Trophoblast cell (in vitro differentiated cells and primary cell): ENCODE results near the gene COL13A1.

ENCODE experiments used
- DNase-seq, 2 donors: peaks; one replicate each; pipeline ENCODE4 v3.0.0-alpha.2; 2016
- H2AFZ ChIP-seq: 2 replicates; pipeline ENCODE4 v1.6.1; 2013; ENCODE audit warnings: low read length, moderate library complexity, mild to moderate bottlenecking; ENCODE audit not compliant: insufficient read depth, poor library complexity
- H2AK5ac ChIP-seq: 2 replicates; pipeline ENCODE4 v1.6.1; 2013; ENCODE audit warnings: mild to moderate bottlenecking, low read length
- H2BK120ac ChIP-seq: 2 replicates; pipeline ENCODE4 v1.6.1; 2013; ENCODE audit warnings: low read length, mild to moderate bottlenecking, moderate library complexity; ENCODE audit not compliant: insufficient read depth, poor library complexity
- H2BK12ac ChIP-seq: 2 replicates; pipeline ENCODE4 v1.6.1; 2013; ENCODE audit warnings: mild to moderate bottlenecking, low read length, moderate library complexity
- H2BK5ac ChIP-seq: 2 replicates; pipeline ENCODE4 v1.6.1; 2013; ENCODE audit warnings: low read length, low read depth, moderate library complexity, mild to moderate bottlenecking; ENCODE audit not compliant: poor library complexity
- H3K14ac ChIP-seq: 2 replicates; pipeline ENCODE4 v1.6.1; 2013; ENCODE audit warnings: mild to moderate bottlenecking, low read length
- H3K18ac ChIP-seq: 2 replicates; pipeline ENCODE4 v1.6.1; 2013; ENCODE audit warnings: mild to moderate bottlenecking, low read length
- H3K23ac ChIP-seq: 2 replicates; pipeline ENCODE4 v1.6.1; 2013; ENCODE audit warnings: low read length
- H3K27ac ChIP-seq: 2 replicates; pipeline ENCODE4 v1.5.1; 2013; ENCODE audit warnings: low read depth, mild to moderate bottlenecking, inconsistent platforms, low read length, moderate library complexity
- H3K27me3 ChIP-seq: 2 replicates; pipeline ENCODE4 v1.6.1; 2013; ENCODE audit warnings: inconsistent platforms, mild to moderate bottlenecking, low read length, moderate library complexity; ENCODE audit not compliant: insufficient read depth
- H3K36me3 ChIP-seq, 2 experiments: 1 replicate in 1 of 2; 2 replicates in 1 of 2; pipeline ENCODE4 v1.6.1; 2013; ENCODE audit warnings: low read length in 2 of 2, mild to moderate bottlenecking in 2 of 2, moderate library complexity in 1 of 2; ENCODE audit not compliant: insufficient read depth in 2 of 2, control insufficient read depth in 1 of 2
- H3K4ac ChIP-seq: 2 replicates; pipeline ENCODE4 v1.6.1; 2013; ENCODE audit warnings: low read depth, mild to moderate bottlenecking, low read length, moderate library complexity
- H3K4me1 ChIP-seq, 2 experiments: 1 replicate in 1 of 2; 2 replicates in 1 of 2; pipeline ENCODE4 v1.6.1; 2013; ENCODE audit warnings: low read length in 2 of 2, mild to moderate bottlenecking in 2 of 2, moderate library complexity in 1 of 2; ENCODE audit not compliant: insufficient read depth in 2 of 2, control insufficient read depth in 1 of 2
- H3K4me2 ChIP-seq: 2 replicates; pipeline ENCODE4 v1.6.1; 2013; ENCODE audit warnings: inconsistent platforms, mild to moderate bottlenecking, low read length, moderate library complexity
- H3K4me3 ChIP-seq: 2 replicates; pipeline ENCODE4 v1.5.1; 2013; ENCODE audit warnings: mild to moderate bottlenecking, low read depth, low read length, inconsistent platforms
- H3K79me1 ChIP-seq: one replicate; pipeline ENCODE4 v1.6.1; 2013; ENCODE audit warnings: low read length
- H3K79me2 ChIP-seq: 2 replicates; pipeline ENCODE4 v1.6.1; 2013; ENCODE audit warnings: low read length, mild to moderate bottlenecking; ENCODE audit not compliant: control insufficient read depth, insufficient read depth, poor library complexity
- H3K9ac ChIP-seq: 2 replicates; pipeline ENCODE4 v1.6.1; 2013; ENCODE audit warnings: mild to moderate bottlenecking, low read length
- H3K9me3 ChIP-seq: 2 replicates; pipeline ENCODE4 v1.6.1; 2013; ENCODE audit warnings: low read depth, mild to moderate bottlenecking, control low read depth, inconsistent platforms, low read length; ENCODE audit not compliant: insufficient read depth
- H4K12ac ChIP-seq: 2 replicates; pipeline ENCODE4 v1.6.1; 2013; ENCODE audit warnings: low read depth, mild to moderate bottlenecking, low read length, moderate library complexity
- H4K8ac ChIP-seq: 2 replicates; pipeline ENCODE4 v1.6.1; 2013; ENCODE audit warnings: low read depth, mild to moderate bottlenecking, low read length, moderate library complexity
- H4K91ac ChIP-seq: one replicate; pipeline ENCODE4 v1.6.1; 2013; ENCODE audit warnings: low read depth, mild to moderate bottlenecking, low read length, moderate library complexity
- WGBS: extraction: QIAGEN DNeasy Blood & Tissue Kit; methylation state at CpG from one replicate; pipeline ENCODE4 v1.1.7; 2013; ENCODE audit warnings: missing lambda C conversion rate; ENCODE audit not compliant: insufficient read length, insufficient coverage; ENCODE audit errors: extremely low coverage; 5-methylcytosine and 5-hydroxymethylcytosine counted together

Gene COL13A1

DNA sequence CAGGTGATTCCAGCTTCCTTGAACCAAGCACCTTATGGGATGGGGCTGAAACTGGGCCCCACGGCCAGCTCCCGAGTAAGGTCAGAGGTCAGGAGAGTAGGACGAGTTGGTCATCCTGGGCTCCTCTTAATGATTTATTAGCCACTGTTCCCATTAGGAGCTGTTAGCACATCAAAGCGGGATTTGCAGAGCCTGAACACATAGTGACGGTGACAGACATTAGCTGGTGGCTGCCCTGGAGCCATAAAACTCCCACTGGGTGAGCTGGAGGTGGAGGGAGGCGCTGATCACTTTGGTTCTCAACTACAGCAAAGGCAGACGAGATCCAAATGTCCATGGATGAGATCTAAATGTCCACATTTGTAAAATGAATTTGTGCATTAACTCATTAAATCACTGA lies 48.1 kb downstream of the COL13A1 start:
- Histone ChIP-seq H4K91ac (no peak overlapping the region), H3K18ac (no peak overlapping the region), H3K4me3 (no peak overlapping the region), H2BK5ac (no peak overlapping the region), H3K9ac (no peak overlapping the region), H3K4me1 (peaks cover 18 to 23% of the 10 kb centered on the region in 2 experiments), H3K36me3 (no peaks in the 10 kb centered on the region), H3K79me2 (no peaks in the 10 kb centered on the region), H2BK12ac (no peak overlapping the region), H3K4me2 (no peak overlapping the region), H3K27ac (no peak overlapping the region), H2BK120ac (no peak overlapping the region), H4K12ac (no peak overlapping the region), H3K27me3 (no peaks in the 10 kb centered on the region), H3K9me3 (no peaks in the 10 kb centered on the region), H3K79me1 (no peaks in the 10 kb centered on the region), H2AFZ (no peak overlapping the region), H3K23ac (no peak overlapping the region), H3K4ac (no peak overlapping the region), H4K8ac (no peak overlapping the region), H3K14ac (no peak overlapping the region), H2AK5ac (no peak overlapping the region)
- no CpG with 5 or more reads among the region's 7 CpGs for WGBS
- no peak for DNase-seq

GRCh38 chr10:69850440-69850839 lies 48.7 kb downstream of the COL13A1 start:
- H3K79me1 ChIP-seq = no peaks in the 10 kb centered on the region
- H3K9ac ChIP-seq = no peak overlapping the region
- H3K27me3 ChIP-seq = no peaks in the 10 kb centered on the region
- no peak overlapping the region for H2BK5ac ChIP-seq
- no peaks in the 10 kb centered on the region for H3K79me2 ChIP-seq
- no peak overlapping the region for H3K27ac ChIP-seq
- no peak overlapping the region for H2AK5ac ChIP-seq
- no peak overlapping the region for H4K8ac ChIP-seq
- no peak overlapping the region for H3K4me3 ChIP-seq
- H2AFZ ChIP-seq = no peak overlapping the region
- H2BK12ac ChIP-seq = no peak overlapping the region
- no peak overlapping the region for H3K14ac ChIP-seq
- H3K4me2 ChIP-seq = no peak overlapping the region
- H3K23ac ChIP-seq = no peak overlapping the region
- no peak overlapping the region for H4K12ac ChIP-seq
- H3K9me3 ChIP-seq = no peaks in the 10 kb centered on the region
- whole genome bisulfite sequencing = no CpG with 5 or more reads among the region's 6 CpGs
- DNase-seq = no peak
- peaks cover 18 to 23% of the 10 kb centered on the region in 2 experiments for H3K4me1 ChIP-seq
- H4K91ac ChIP-seq = no peak overlapping the region
- no peak overlapping the region for H3K4ac ChIP-seq
- no peaks in the 10 kb centered on the region for H3K36me3 ChIP-seq
- H2BK120ac ChIP-seq = no peak overlapping the region
- H3K18ac ChIP-seq = no peak overlapping the region

DNA sequence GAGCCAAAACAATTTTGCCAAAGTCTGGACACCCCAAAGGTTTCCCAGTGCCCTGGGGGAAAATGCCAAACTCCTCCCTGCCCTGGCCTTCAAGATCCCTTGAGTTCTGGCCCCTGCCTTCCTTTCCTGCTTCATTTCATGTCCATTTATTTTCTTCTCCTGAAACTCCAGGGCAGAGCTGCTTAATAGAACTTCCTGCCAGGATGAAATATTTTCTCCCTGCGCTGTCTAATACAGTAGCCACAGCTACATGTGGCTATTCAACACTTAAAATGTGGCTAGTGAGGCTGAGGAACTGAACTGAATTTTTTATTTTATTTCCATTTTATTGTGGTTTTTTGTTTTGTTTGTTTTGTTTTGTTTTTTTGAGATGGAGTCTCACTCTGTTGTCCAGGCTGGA lies 49.6 kb downstream of the COL13A1 start:
- no peaks in the 10 kb centered on the region for H3K9me3 ChIP-seq
- peaks cover 18 to 23% of the 10 kb centered on the region in 2 experiments for H3K4me1 ChIP-seq
- H4K12ac ChIP-seq = no peak overlapping the region
- H4K8ac ChIP-seq = no peak overlapping the region
- H3K4ac ChIP-seq = no peak overlapping the region
- H2BK120ac ChIP-seq = no peak overlapping the region
- H3K23ac ChIP-seq = no peak overlapping the region
- H2BK5ac ChIP-seq = no peak overlapping the region
- no CpG with 5 or more reads among the region's 1 CpG for WGBS
- H4K91ac ChIP-seq = no peak overlapping the region
- no peak overlapping the region for H3K9ac ChIP-seq
- H3K14ac ChIP-seq = no peak overlapping the region
- H3K79me1 ChIP-seq = no peaks in the 10 kb centered on the region
- H3K4me3 ChIP-seq = no peak overlapping the region
- no peak overlapping the region for H2BK12ac ChIP-seq
- H2AK5ac ChIP-seq = no peak overlapping the region
- H3K27me3 ChIP-seq = no peaks in the 10 kb centered on the region
- no peak for DNase-seq
- no peak overlapping the region for H2AFZ ChIP-seq
- no peak overlapping the region for H3K4me2 ChIP-seq
- H3K36me3 ChIP-seq = no peaks in the 10 kb centered on the region
- H3K18ac ChIP-seq = no peak overlapping the region
- H3K27ac ChIP-seq = no peak overlapping the region
- no peaks in the 10 kb centered on the region for H3K79me2 ChIP-seq

- Histone ChIP-seq H3K4me1 (peaks cover 4 to 9% of the 10 kb centered on the region in 2 experiments), H3K9me3 (no peaks in the 10 kb centered on the region), H3K18ac (no peak overlapping the region), H3K23ac (no peak overlapping the region), H2BK5ac (no peak overlapping the region), H3K4ac (no peak overlapping the region), H3K79me2 (no peaks in the 10 kb centered on the region), H3K36me3 (no peaks in the 10 kb centered on the region), H2AK5ac (no peak overlapping the region), H3K9ac (no peak overlapping the region), H2BK120ac (no peak overlapping the region), H2AFZ (no peak overlapping the region), H4K12ac (no peak overlapping the region), H3K4me3 (no peak overlapping the region), H3K27me3 (no peaks in the 10 kb centered on the region), H4K91ac (no peak overlapping the region), H2BK12ac (no peak overlapping the region), H3K4me2 (no peak overlapping the region), H3K14ac (no peak overlapping the region), H3K79me1 (no peaks in the 10 kb centered on the region), H3K27ac (no peak overlapping the region), H4K8ac (no peak overlapping the region)
- no peak for DNase-seq
- WGBS = no CpG with 5 or more reads among the region's 7 CpGs
Observed at GRCh38 chr10:69853064-69853463, 51.4 kb downstream of the COL13A1 start.
